CD14-positive monocyte (primary cell): ENCODE measurements around the gene SIRT7. TPM values are rescaled to one million over a fixed set of nuclear protein-coding genes. Genes with fewer than 3 reads are reported as not detected.
A peak's percentile ranks its signal among the peaks of the same experiment; 100 is the strongest.

Source experiments
- DNase-seq, 3 donors: peaks; one replicate each; pipeline ENCODE4 v3.0.0-alpha.2; 2011 to 2022
- H2AFZ ChIP-seq: 2 replicates; pipeline ENCODE4 v1.6.0; 2012; ENCODE audit warnings: mild to moderate bottlenecking, low read depth, low read length, inconsistent platforms; ENCODE audit not compliant: insufficient read depth, poor library complexity, severe bottlenecking
- H3K27ac ChIP-seq, 2 donors: 1 replicate in 1 of 2; 2 replicates in 1 of 2; pipeline ENCODE4 v1.5.1; 2012 to 2013; ENCODE audit warnings: low read length in 2 of 2, control low read depth in 1 of 2, inconsistent platforms in 1 of 2, low read depth in 1 of 2, mild to moderate bottlenecking in 1 of 2
- H3K27me3 ChIP-seq, 2 donors: one replicate each; pipeline versions ENCODE4 v1.6.0 to v1.6.1; 2011 to 2013; ENCODE audit warnings: low read length in 2 of 2; ENCODE audit not compliant: control insufficient read depth in 2 of 2, insufficient read depth in 2 of 2
- H3K36me3 ChIP-seq, 2 donors: replicated peaks in 1 of 2; 1 replicate in 1 of 2; 2 replicates in 1 of 2; pipeline versions ENCODE4 v1.5.1 to v1.6.1; 2012 to 2013; ENCODE audit warnings: low read length in 2 of 2, control low read depth in 1 of 2, inconsistent platforms in 1 of 2, mild to moderate bottlenecking in 1 of 2; ENCODE audit not compliant: insufficient read depth in 2 of 2, control insufficient read depth in 1 of 2
- H3K4me1 ChIP-seq, 2 donors: 1 replicate in 1 of 2; 2 replicates in 1 of 2; pipeline versions ENCODE4 v1.5.1 to v1.6.1; 2012 to 2013; ENCODE audit warnings: low read length in 2 of 2, control low read depth in 1 of 2, inconsistent platforms in 1 of 2, mild to moderate bottlenecking in 1 of 2, moderate library complexity in 1 of 2; ENCODE audit not compliant: insufficient read depth in 2 of 2, control insufficient read depth in 1 of 2
- H3K4me2 ChIP-seq: replicated peaks from 2 replicates; pipeline ENCODE3; 2012; ENCODE audit warnings: low read length, moderate library complexity, mild to moderate bottlenecking; ENCODE audit not compliant: poor library complexity, severe bottlenecking; ENCODE audit errors: extremely low read depth
- H3K4me3 ChIP-seq, 3 experiments: fragments of 200-600 bp in 1 of 3; sonication (generic) in 1 of 3; replicated peaks in 1 of 3; 1 replicate in 2 of 3; 2 replicates in 1 of 3; pipeline ENCODE4 v1.5.1; 2011 to 2013; ENCODE audit warnings: low read length in 3 of 3, mild to moderate bottlenecking in 3 of 3, control low read depth in 2 of 3, low read depth in 2 of 3, inconsistent platforms in 1 of 3, moderate library complexity in 1 of 3
- H3K79me2 ChIP-seq: 2 replicates; pipeline ENCODE4 v1.6.0; 2012; ENCODE audit warnings: mild to moderate bottlenecking, control low read depth, inconsistent platforms, low read length, moderate library complexity; ENCODE audit not compliant: insufficient read depth
- H3K9ac ChIP-seq: 2 replicates; pipeline ENCODE4 v1.6.0; 2017; ENCODE audit warnings: low read length, mild to moderate bottlenecking; ENCODE audit not compliant: insufficient read depth, poor library complexity, severe bottlenecking
- H3K9me3 ChIP-seq, 2 donors: replicated peaks in 1 of 2; 1 replicate in 1 of 2; 2 replicates in 1 of 2; pipeline versions ENCODE4 v1.5.1 to v1.6.1; 2012 to 2013; ENCODE audit warnings: low read length in 2 of 2, control low read depth in 1 of 2; ENCODE audit not compliant: control insufficient read depth in 1 of 2, insufficient read depth in 1 of 2
- H4K20me1 ChIP-seq: 2 replicates; pipeline ENCODE4 v1.6.0; 2012; ENCODE audit warnings: mild to moderate bottlenecking, low read length, control low read depth, moderate library complexity; ENCODE audit not compliant: insufficient read depth
- H3K27ac Mint-ChIP-seq, 7 donors: one replicate each; pipeline ENCODE4 v1.8.0; 2020; ENCODE audit warnings: mild to moderate bottlenecking in 7 of 7, mixed read lengths in 7 of 7, moderate library complexity in 6 of 7, inconsistent platforms in 2 of 7
- H3K27me3 Mint-ChIP-seq, 3 donors: one replicate each; pipeline ENCODE4 v1.8.0; 2021 to 2022; ENCODE audit warnings: low read depth in 3 of 3, mild to moderate bottlenecking in 3 of 3, mixed read lengths in 3 of 3, moderate library complexity in 3 of 3, inconsistent platforms in 1 of 3
- H3K36me3 Mint-ChIP-seq, 2 donors: one replicate each; pipeline ENCODE4 v1.8.0; 2020; ENCODE audit warnings: mixed read lengths in 2 of 2, inconsistent platforms in 1 of 2, mild to moderate bottlenecking in 1 of 2
- H3K4me1 Mint-ChIP-seq: one replicate; pipeline ENCODE4 v1.8.0; 2020; ENCODE audit warnings: mild to moderate bottlenecking, mixed read lengths
- H3K4me3 Mint-ChIP-seq, 2 donors: one replicate each; pipeline ENCODE4 v1.8.0; 2020; ENCODE audit warnings: mild to moderate bottlenecking in 2 of 2, mixed read lengths in 2 of 2, moderate library complexity in 1 of 2
- H3K9me3 Mint-ChIP-seq, 7 donors: one replicate each; pipeline ENCODE4 v1.8.0; 2020 to 2022; ENCODE audit warnings: mixed read lengths in 7 of 7, mild to moderate bottlenecking in 6 of 7, moderate library complexity in 6 of 7, inconsistent platforms in 2 of 7
- WGBS: methylation state at CpG from one replicate; pipeline ENCODE4 v1.1.5; 2013; ENCODE audit warnings: missing lambda C conversion rate; ENCODE audit not compliant: insufficient coverage; 5-methylcytosine and 5-hydroxymethylcytosine counted together
- intact Hi-C, 2 donors: fragments of 100-400 bp; cut with micrococcal nuclease; formaldehyde crosslinking; loops; one replicate each; pipeline versions ENCODE4 v1.15.0 to v1.15.1; 2023
- polyA plus RNA-seq, 3 donors: library from polyadenylated mRNA; depleted of rRNA in 1 of 3; unstranded in 2 of 3; stranded (reverse) in 1 of 3; fragments of 300-500 nt in 2 of 3; fragments of >200 nt in 1 of 3; fragmentation: Illumina TruSeq in 2 of 3; gene quantifications; 1 replicate in 2 of 3; 2 replicates in 1 of 3; pipeline ENCODE4 v1.2.3, GENCODE V29; 2012 to 2021
- TF ChIP-seq, protein P1 (sequence below): fragments of 200-600 bp; IDR thresholded peaks from one replicate; pipeline ENCODE4 v1.8.0; 2022; ENCODE audit warnings: antibody characterized with exemption, mild to moderate bottlenecking

The SIRT7 gene
- polyA plus RNA-seq, 3 donors = 22.5 to 73.5 (median 23.7) TPM

DNA sequence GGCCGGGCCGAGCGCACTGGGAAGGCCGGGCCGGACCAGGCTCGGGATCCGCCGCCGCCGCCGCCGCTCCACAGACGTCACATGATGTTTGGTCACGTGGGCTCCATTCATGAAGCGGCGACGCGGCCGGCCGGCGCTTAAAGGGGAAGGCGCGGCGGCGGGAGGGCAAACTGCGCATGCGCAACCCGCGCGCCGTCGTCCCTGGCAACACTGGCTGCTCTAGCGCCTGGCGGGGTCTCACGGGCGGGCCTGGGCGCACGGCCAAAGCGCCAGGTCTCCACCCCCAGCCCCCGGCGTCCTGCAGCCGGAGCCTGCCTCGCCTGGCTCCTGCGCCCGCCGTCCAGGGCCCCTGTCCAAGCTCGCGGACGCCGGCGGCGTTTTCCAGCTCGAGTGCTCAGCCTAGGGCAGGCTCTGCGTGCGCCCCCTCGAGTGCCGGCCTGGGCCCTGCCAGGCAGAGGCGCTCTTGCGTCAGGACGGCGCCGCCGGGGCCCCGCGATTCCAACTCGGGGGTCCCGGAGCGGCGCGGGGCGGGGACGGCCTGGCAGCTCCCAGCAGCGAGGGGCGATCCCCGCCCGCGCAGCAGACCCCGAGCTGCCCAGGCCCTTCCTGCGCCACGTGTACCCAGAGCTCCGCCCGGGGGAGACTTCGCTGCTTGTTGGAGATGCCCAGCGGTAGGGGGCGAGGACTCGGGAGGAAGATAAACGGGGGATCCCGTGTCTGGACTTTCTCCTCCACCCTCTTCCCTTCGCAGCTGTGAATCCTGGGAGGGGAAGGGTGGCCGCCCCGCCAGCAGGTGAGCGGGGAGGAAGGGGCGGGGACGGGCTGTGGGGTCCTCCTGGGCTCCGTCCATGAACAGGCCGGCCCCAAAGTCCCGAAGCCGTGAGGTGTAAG lies 9.9 kb upstream of the SIRT7 start, which contains the start of gene MAFG:
MAFG (minus strand) TSS at position 83 of the 891 bp plus-strand sequence. CDS start 4,550 bp downstream, outside the sequence.
- Histone ChIP-seq H3K4me3 (peak within 1 kb of the TSS; percentile 70 to 81 (median 74)), H3K27ac (peak within 1 kb of the TSS; percentile 95 to 99), H2AFZ (peak within 1 kb of the TSS; percentile 73), H4K20me1 (peaks cover 35% of the 10 kb centered on the region), H3K27me3 (peaks cover 9 to 39% of the 10 kb centered on the region in 2 donors), H3K9ac (peak within 1 kb of the TSS; percentile 99), H3K36me3 (no peaks in the 10 kb centered on the region), H3K79me2 (peaks cover 43% of the 10 kb centered on the region), H3K4me2 (peak within 1 kb of the TSS; percentile 90), H3K9me3 (no peaks in the 10 kb centered on the region), H3K4me1 (peaks cover 48 to 54% of the 10 kb centered on the region in 2 donors)
- intact Hi-C loops = loop anchor here in 1 of 2 donors (5.0 kb wide), 2 partner anchors 49 to 56 kb away; partner anchors contain the start of genes ARHGDIA and ASPSCR1
- H3K9me3 Mint-ChIP-seq = peaks cover 0 to 5% (median 0%) of the 10 kb centered on the region in 7 donors
- peak within 1 kb of the TSS; percentile 97 to 98 (median 98) for H3K27ac Mint-ChIP-seq
- DNase-seq = peak; percentile 89 to 95 (median 95)
- TF ChIP-seq, protein P1, sequence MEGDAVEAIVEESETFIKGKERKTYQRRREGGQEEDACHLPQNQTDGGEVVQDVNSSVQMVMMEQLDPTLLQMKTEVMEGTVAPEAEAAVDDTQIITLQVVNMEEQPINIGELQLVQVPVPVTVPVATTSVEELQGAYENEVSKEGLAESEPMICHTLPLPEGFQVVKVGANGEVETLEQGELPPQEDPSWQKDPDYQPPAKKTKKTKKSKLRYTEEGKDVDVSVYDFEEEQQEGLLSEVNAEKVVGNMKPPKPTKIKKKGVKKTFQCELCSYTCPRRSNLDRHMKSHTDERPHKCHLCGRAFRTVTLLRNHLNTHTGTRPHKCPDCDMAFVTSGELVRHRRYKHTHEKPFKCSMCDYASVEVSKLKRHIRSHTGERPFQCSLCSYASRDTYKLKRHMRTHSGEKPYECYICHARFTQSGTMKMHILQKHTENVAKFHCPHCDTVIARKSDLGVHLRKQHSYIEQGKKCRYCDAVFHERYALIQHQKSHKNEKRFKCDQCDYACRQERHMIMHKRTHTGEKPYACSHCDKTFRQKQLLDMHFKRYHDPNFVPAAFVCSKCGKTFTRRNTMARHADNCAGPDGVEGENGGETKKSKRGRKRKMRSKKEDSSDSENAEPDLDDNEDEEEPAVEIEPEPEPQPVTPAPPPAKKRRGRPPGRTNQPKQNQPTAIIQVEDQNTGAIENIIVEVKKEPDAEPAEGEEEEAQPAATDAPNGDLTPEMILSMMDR = peak; percentile 33
- H3K27me3 Mint-ChIP-seq = peaks cover 31 to 44% (median 32%) of the 10 kb centered on the region in 3 donors
- peaks cover 0 to 2% of the 10 kb centered on the region in 2 donors for H3K36me3 Mint-ChIP-seq
- peak within 1 kb of the TSS; percentile 91 to 93 for H3K4me3 Mint-ChIP-seq
- WGBS = under 1% methylated on average over 83 of the region's 98 CpGs
- peaks cover 47% of the 10 kb centered on the region for H3K4me1 Mint-ChIP-seq

DNA sequence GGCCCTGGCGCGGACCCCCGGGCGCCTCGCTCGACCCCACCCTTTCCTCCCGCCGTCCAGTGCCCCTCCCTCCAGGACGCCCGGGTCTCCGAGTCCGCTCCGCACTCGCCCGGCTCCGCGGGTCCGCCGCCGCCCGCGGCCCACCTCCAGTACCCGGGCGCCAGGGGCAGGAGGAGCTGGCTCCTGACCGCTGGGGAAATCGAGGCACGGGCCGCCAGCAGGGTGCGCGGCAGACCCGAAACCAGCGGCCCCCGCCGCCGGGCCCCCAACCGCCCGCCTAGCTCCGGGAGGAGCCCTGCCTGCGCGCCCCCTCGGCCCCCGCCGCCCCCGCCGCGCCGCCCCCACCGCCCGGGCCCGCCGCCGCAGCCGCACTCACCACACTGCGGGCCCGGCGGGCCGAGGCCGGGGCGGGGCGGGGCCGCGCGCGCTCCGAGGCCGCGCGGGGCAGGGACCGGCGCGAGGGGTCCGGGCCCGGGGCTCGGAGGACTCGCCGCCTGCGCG lies 9.2 kb upstream of the SIRT7 start:
- Histone ChIP-seq H3K9me3 (no peaks in the 10 kb centered on the region), H2AFZ (no peak overlapping the region), H3K27ac (peak overlapping the region; percentile 95 to 99), H3K79me2 (peaks cover 50% of the 10 kb centered on the region), H4K20me1 (peaks cover 42% of the 10 kb centered on the region), H3K4me1 (peaks cover 54 to 61% of the 10 kb centered on the region in 2 donors), H3K4me3 (peak overlapping the region; percentile 70 to 81 (median 74)), H3K36me3 (peaks cover 2% of the 10 kb centered on the region in 2 donors), H3K4me2 (peak overlapping the region; percentile 90), H3K27me3 (peaks cover 9 to 39% of the 10 kb centered on the region in 2 donors), H3K9ac (peak overlapping the region; percentile 99)
- peaks cover 0 to 5% (median 0%) of the 10 kb centered on the region in 7 donors for H3K9me3 Mint-ChIP-seq
- under 1% methylated on average over 76 of the region's 78 CpGs for WGBS
- H3K27ac Mint-ChIP-seq = peak overlapping the region in 1 of 7 donors; percentile 97
- H3K4me3 Mint-ChIP-seq = no peak overlapping the region
- intact Hi-C loops = loop anchor here in 1 of 2 donors (5.0 kb wide), 2 partner anchors 50 to 55 kb away; partner anchors contain the start of genes ARHGDIA and ASPSCR1
- H3K27me3 Mint-ChIP-seq = peaks cover 30 to 42% (median 31%) of the 10 kb centered on the region in 3 donors
- TF ChIP-seq, protein P1 = no peak
- peaks cover 5 to 6% of the 10 kb centered on the region in 2 donors for H3K36me3 Mint-ChIP-seq
- peaks cover 52% of the 10 kb centered on the region for H3K4me1 Mint-ChIP-seq
- no peak for DNase-seq
